HG03521 (cell line): ENCODE measurements around the gene FAM180A.

ENCODE experiments used
- ATAC-seq: cut with Tn5 transposase; IDR thresholded peaks from one replicate; pipeline ENCODE4 v1.9.1; 2021; ENCODE audit warnings: mild to moderate bottlenecking, moderate library complexity; ENCODE audit not compliant: unreplicated experiment

FAM180A gene

GRCh38 chr7:135771961-135772638 is 23.5 kb upstream of the FAM180A start:
- no peak for ATAC-seq

GRCh38 chr7:135771051-135771450 is 22.4 kb upstream of the FAM180A start:
- ATAC-seq = no peak

- ATAC-seq = no peak
Measured at GRCh38 chr7:135770139-135770710, 21.6 kb upstream of the FAM180A start.

- ATAC-seq = no peak
Measured at GRCh38 chr7:135769005-135769802, 20.6 kb upstream of the FAM180A start.

GRCh38 chr7:135768467-135768866 is 19.9 kb upstream of the FAM180A start:
- ATAC-seq = no peak

GRCh38 chr7:135768064-135768463 is 19.5 kb upstream of the FAM180A start:
- ATAC-seq = no peak

- ATAC-seq = no peak
Measured at GRCh38 chr7:135763261-135763660, 14.6 kb upstream of the FAM180A start.

- no peak for ATAC-seq
Measured at GRCh38 chr7:135761751-135762488, 13.3 kb upstream of the FAM180A start.

GRCh38 chr7:135759532-135759931 is 10.9 kb upstream of the FAM180A start:
- no peak for ATAC-seq

- ATAC-seq = no peak
Measured at GRCh38 chr7:135758531-135758932, 9.9 kb upstream of the FAM180A start.

GRCh38 chr7:135757719-135758411 is 9.3 kb upstream of the FAM180A start:
- no peak for ATAC-seq

- no peak for ATAC-seq
Measured at GRCh38 chr7:135756191-135756590, 7.6 kb upstream of the FAM180A start.

GRCh38 chr7:135755351-135755753 is 6.7 kb upstream of the FAM180A start:
- no peak for ATAC-seq

- no peak for ATAC-seq
Measured at GRCh38 chr7:135753616-135754413, 5.2 kb upstream of the FAM180A start.

GRCh38 chr7:135747366-135747765 is 1.2 kb downstream of the FAM180A start:
- ATAC-seq = no peak

- no peak for ATAC-seq
Measured at GRCh38 chr7:135745703-135746312, 2.8 kb downstream of the FAM180A start.

GRCh38 chr7:135744938-135745702 is 3.5 kb downstream of the FAM180A start:
- no peak for ATAC-seq

GRCh38 chr7:135743907-135744731 is 4.5 kb downstream of the FAM180A start:
- no peak for ATAC-seq
